OCI-LY1 (cell line): Measurements from ENCODE around the gene CRACDL.

Source experiments
- H2AFZ ChIP-seq: fragments of 200-600 bp; sonication (generic), shearing (Covaris generic); 2 replicates; pipeline ENCODE4 v1.6.0; 2014; ENCODE audit warnings: antibody characterized with exemption, mild to moderate bottlenecking, low read length
- H3F3A ChIP-seq: fragments of 200-600 bp; sonication (generic), shearing (Covaris generic); 2 replicates; pipeline ENCODE4 v1.6.0; 2014; ENCODE audit warnings: mild to moderate bottlenecking, antibody characterized with exemption, low read length, moderate library complexity; ENCODE audit not compliant: insufficient read depth
- H3K27ac ChIP-seq: fragments of 200-600 bp; sonication (generic); 2 replicates; pipeline ENCODE4 v1.5.1; 2014; ENCODE audit warnings: low read length, mixed run types, mild to moderate bottlenecking, low read depth; ENCODE audit not compliant: poor library complexity, severe bottlenecking
- H3K27me3 ChIP-seq: fragments of 200-600 bp; sonication (generic); 2 replicates; pipeline ENCODE4 v1.6.0; 2014; ENCODE audit warnings: antibody characterized with exemption, mild to moderate bottlenecking, low read length, moderate library complexity; ENCODE audit not compliant: insufficient read depth
- H3K36me3 ChIP-seq: fragments of 200-600 bp; sonication (generic); 2 replicates; pipeline ENCODE4 v1.6.1; 2014; ENCODE audit warnings: mild to moderate bottlenecking, antibody characterized with exemption, low read length, moderate library complexity, mixed read lengths; ENCODE audit not compliant: insufficient read depth
- H3K4me1 ChIP-seq: fragments of 200-600 bp; sonication (generic); 2 replicates; pipeline ENCODE4 v1.5.1; 2014; ENCODE audit warnings: mild to moderate bottlenecking, low read length, moderate library complexity; ENCODE audit not compliant: insufficient read depth, severe bottlenecking
- H3K4me2 ChIP-seq: fragments of 200-600 bp; sonication (generic), shearing (Covaris generic); 2 replicates; pipeline ENCODE4 v1.6.1; 2014; ENCODE audit warnings: low read length
- H3K4me3 ChIP-seq: fragments of 200-600 bp; sonication (generic); 2 replicates; pipeline ENCODE4 v1.5.1; 2014; ENCODE audit warnings: low read length, low read depth, mild to moderate bottlenecking, mixed read lengths; ENCODE audit not compliant: poor library complexity, severe bottlenecking
- H3K79me2 ChIP-seq: fragments of 200-600 bp; shearing (Covaris generic); 2 replicates; pipeline ENCODE4 v1.6.1; 2016; ENCODE audit warnings: mixed run types, low read length, mixed read lengths; ENCODE audit not compliant: insufficient read depth
- H3K9ac ChIP-seq: fragments of 200-600 bp; sonication (generic), shearing (Covaris generic); 2 replicates; pipeline ENCODE4 v1.6.1; 2014; ENCODE audit warnings: mild to moderate bottlenecking, low read length, mixed read lengths
- H3K9me2 ChIP-seq: fragments of 200-600 bp; sonication (generic), shearing (Covaris generic); 2 replicates; pipeline ENCODE4 v1.6.1; 2014; ENCODE audit warnings: low read depth, mild to moderate bottlenecking, low read length, mixed read lengths
- H3K9me3 ChIP-seq: fragments of 200-600 bp; shearing (Covaris generic); 2 replicates; pipeline ENCODE4 v1.6.1; 2014; ENCODE audit warnings: low read length, mixed read lengths
- H4K20me1 ChIP-seq: fragments of 200-600 bp; sonication (generic), shearing (Covaris generic); 2 replicates; pipeline ENCODE4 v1.6.0; 2016; ENCODE audit warnings: mild to moderate bottlenecking, low read length; ENCODE audit not compliant: insufficient read depth
- EZH2 ChIP-seq: fragments of 200-600 bp; sonication (generic), shearing (Covaris generic); IDR thresholded peaks from 2 replicates; pipeline ENCODE4 v1.8.0; 2017; ENCODE audit warnings: borderline replicate concordance, mixed run types, mild to moderate bottlenecking, antibody characterized with exemption, low read length, moderate library complexity, mixed read lengths
- TF ChIP-seq, protein P1 (sequence below): fragments of 200-600 bp; sonication (generic), shearing (Covaris generic); IDR thresholded peaks from 2 replicates; pipeline ENCODE4 v1.5.1; 2017; ENCODE audit warnings: mild to moderate bottlenecking, antibody characterized with exemption, low read length, moderate library complexity, mixed read lengths

Gene CRACDL

DNA sequence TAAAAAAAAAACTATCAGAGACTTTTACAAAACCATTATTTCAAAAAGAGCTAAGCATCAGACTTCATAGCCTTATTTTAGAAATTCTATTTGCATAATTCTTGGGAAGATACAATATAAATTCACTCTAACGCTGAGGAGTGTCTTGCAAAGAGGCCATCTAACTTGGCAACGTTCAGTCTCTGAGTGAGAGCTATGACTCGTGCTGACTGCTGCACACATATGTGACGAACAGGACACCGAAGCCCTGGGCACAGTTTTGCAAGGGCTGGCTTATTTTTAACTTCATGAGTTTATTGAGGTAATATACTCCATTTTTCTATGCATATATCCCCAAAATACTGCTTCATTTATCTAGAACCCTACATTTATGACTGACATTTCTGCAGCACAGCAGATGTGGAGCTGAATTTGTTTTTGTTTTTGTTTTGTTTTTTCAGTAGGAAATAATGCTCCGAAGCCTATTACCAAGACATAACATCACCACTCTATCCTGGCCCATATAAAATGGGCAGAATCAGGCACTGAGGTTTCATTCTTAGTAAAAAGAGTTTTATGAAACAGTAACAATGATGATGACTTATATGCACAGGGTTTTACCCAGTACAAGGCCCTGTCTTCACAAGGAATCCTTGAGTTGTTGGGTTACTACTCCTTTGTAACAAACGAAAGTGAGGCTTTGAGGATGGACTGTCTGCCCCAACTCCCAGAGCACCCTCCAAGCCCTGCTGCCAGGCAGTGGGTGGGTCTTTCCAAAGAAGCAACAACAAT lies 68.3 kb downstream of the CRACDL start:
- Histone ChIP-seq H3K4me2 (no peak overlapping the region), H3K4me3 (no peak overlapping the region), H3K27ac (no peak overlapping the region), H3K9me2 (no peaks in the 10 kb centered on the region), H3K4me1 (peaks cover 10% of the 10 kb centered on the region), H3K9me3 (no peaks in the 10 kb centered on the region), H2AFZ (no peak overlapping the region), H3F3A (no peaks in the 10 kb centered on the region), H3K9ac (no peak overlapping the region), H3K79me2 (no peaks in the 10 kb centered on the region), H4K20me1 (no peaks in the 10 kb centered on the region), H3K36me3 (no peaks in the 10 kb centered on the region), H3K27me3 (no peaks in the 10 kb centered on the region)
- TF ChIP-seq EZH2 = no peak
- TF ChIP-seq, protein P1, sequence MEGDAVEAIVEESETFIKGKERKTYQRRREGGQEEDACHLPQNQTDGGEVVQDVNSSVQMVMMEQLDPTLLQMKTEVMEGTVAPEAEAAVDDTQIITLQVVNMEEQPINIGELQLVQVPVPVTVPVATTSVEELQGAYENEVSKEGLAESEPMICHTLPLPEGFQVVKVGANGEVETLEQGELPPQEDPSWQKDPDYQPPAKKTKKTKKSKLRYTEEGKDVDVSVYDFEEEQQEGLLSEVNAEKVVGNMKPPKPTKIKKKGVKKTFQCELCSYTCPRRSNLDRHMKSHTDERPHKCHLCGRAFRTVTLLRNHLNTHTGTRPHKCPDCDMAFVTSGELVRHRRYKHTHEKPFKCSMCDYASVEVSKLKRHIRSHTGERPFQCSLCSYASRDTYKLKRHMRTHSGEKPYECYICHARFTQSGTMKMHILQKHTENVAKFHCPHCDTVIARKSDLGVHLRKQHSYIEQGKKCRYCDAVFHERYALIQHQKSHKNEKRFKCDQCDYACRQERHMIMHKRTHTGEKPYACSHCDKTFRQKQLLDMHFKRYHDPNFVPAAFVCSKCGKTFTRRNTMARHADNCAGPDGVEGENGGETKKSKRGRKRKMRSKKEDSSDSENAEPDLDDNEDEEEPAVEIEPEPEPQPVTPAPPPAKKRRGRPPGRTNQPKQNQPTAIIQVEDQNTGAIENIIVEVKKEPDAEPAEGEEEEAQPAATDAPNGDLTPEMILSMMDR = no peak

DNA sequence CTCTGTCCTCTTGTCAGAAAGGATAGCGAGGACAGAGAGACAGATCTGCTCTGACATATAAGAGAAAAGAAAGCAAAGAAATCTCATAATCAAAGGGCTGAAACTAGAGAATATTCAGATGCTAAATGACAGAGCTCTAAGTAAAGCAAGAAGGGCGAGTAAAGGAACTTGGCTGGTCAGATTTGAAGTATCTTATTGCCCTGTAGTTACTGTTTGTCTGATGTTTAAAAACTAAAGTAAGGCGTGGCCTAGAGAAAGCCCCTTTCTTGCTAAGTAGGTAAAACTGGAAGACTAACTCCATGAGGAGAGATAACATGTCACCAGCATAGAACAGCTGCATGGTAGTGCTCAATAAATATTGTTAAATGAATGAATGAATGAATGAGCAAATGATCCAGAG lies 70.0 kb downstream of the CRACDL start:
- Histone ChIP-seq H3K27ac (no peak overlapping the region), H3K4me1 (peaks cover 10% of the 10 kb centered on the region), H3K9me3 (no peaks in the 10 kb centered on the region), H3F3A (no peaks in the 10 kb centered on the region), H3K4me2 (no peak overlapping the region), H3K4me3 (no peak overlapping the region), H3K79me2 (no peaks in the 10 kb centered on the region), H2AFZ (no peak overlapping the region), H3K36me3 (no peaks in the 10 kb centered on the region), H4K20me1 (no peaks in the 10 kb centered on the region), H3K9me2 (no peaks in the 10 kb centered on the region), H3K9ac (no peak overlapping the region), H3K27me3 (no peaks in the 10 kb centered on the region)
- TF ChIP-seq, protein P1 = no peak
- no peak for TF ChIP-seq EZH2

DNA sequence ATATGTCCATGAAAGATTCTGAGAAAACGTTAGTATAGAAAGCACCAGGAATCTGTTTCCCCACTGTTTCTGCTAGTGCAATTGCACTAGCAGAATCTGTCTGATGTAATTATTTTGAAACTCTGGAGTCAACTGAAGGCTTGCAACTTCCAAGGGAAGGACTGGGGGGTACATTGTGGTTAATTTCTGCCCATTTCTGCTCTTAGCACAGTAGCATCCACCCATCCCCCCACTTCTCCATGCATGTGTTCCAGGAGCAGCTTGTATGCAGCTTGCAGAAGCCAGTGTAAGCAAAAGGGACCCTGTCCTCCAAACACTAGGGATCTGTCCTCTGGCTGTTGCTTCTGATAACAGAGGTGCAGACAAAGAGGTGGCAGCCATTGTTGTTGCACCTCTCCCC lies 74.4 kb downstream of the CRACDL start:
- no peak for TF ChIP-seq EZH2
- TF ChIP-seq, protein P1 = no peak
- H3K27ac ChIP-seq = no peak overlapping the region
- H3K9me2 ChIP-seq = no peaks in the 10 kb centered on the region
- H3K36me3 ChIP-seq = no peaks in the 10 kb centered on the region
- H3K79me2 ChIP-seq = no peaks in the 10 kb centered on the region
- 0 out of 2 replicates have a peak, but pooled peaks cover 7% of the 10 kb centered on the region for H3K9me3 ChIP-seq
- no peaks in the 10 kb centered on the region for H3K4me1 ChIP-seq
- H4K20me1 ChIP-seq = no peaks in the 10 kb centered on the region
- no peaks in the 10 kb centered on the region for H3K27me3 ChIP-seq
- H3K4me3 ChIP-seq = no peak overlapping the region
- H3F3A ChIP-seq = no peaks in the 10 kb centered on the region
- no peak overlapping the region for H2AFZ ChIP-seq
- H3K4me2 ChIP-seq = no peak overlapping the region
- H3K9ac ChIP-seq = no peak overlapping the region
